Liver (tissue), 3 donors: Measurements from ENCODE around the gene RPTOR.

Experiments used
- EGR1 ChIP-seq, 2 donors: IDR thresholded peaks; 2 replicates each; pipeline ENCODE4 v1.6.1; 2016 to 2018; ENCODE audit warnings: antibody characterized with exemption in 2 of 2, low read depth in 2 of 2
- FOXA1 ChIP-seq: IDR thresholded peaks from 2 replicates; pipeline ENCODE4 v1.6.1; 2016; ENCODE audit warnings: antibody characterized with exemption
- GABPA ChIP-seq, 2 donors: IDR thresholded peaks in 1 of 2; conservative IDR thresholded peaks in 1 of 2; 2 replicates each; pipeline ENCODE4 v1.6.1; 2016; ENCODE audit warnings: antibody characterized with exemption in 2 of 2, mild to moderate bottlenecking in 1 of 2, moderate library complexity in 1 of 2
- JUND ChIP-seq, 2 donors: IDR thresholded peaks; 2 replicates each; pipeline ENCODE4 v1.6.1; 2016; ENCODE audit warnings: antibody characterized with exemption in 2 of 2
- NR2F2 ChIP-seq: IDR thresholded peaks from 2 replicates; pipeline ENCODE4 v1.6.1; 2016; ENCODE audit warnings: antibody characterized with exemption
- RAD21 ChIP-seq, 2 donors: IDR thresholded peaks; 2 replicates each; pipeline ENCODE4 v1.6.1; 2016; ENCODE audit warnings: antibody characterized with exemption in 2 of 2, mild to moderate bottlenecking in 2 of 2
- REST ChIP-seq: IDR thresholded peaks from 2 replicates; pipeline ENCODE4 v1.6.1; 2016; ENCODE audit warnings: antibody characterized with exemption, mild to moderate bottlenecking
- YY1 ChIP-seq: IDR thresholded peaks from 2 replicates; pipeline ENCODE4 v1.6.1; 2016; ENCODE audit warnings: antibody characterized with exemption, mild to moderate bottlenecking
- TF ChIP-seq, protein P1 (sequence below): fragments of 150-350 bp; IDR thresholded peaks from 2 replicates; pipeline ENCODE4 v1.5.1; 2017; ENCODE audit warnings: improper control_type of control experiment, low read depth, low read length; ENCODE audit not compliant: missing input control
- TF ChIP-seq, protein P2 (sequence below): IDR thresholded peaks from 2 replicates; pipeline ENCODE4 v1.6.1; 2016; ENCODE audit warnings: antibody characterized with exemption
- TF ChIP-seq, protein P3 (sequence below): IDR thresholded peaks from 2 replicates; pipeline ENCODE4 v1.6.1; 2016; ENCODE audit warnings: antibody characterized with exemption
- donor health status: healthy.
- donor health status: healthy.

GRCh38 chr17:80538484-80538883 lies 6.2 kb upstream of the RPTOR start:
- TF ChIP-seq, protein P1, sequence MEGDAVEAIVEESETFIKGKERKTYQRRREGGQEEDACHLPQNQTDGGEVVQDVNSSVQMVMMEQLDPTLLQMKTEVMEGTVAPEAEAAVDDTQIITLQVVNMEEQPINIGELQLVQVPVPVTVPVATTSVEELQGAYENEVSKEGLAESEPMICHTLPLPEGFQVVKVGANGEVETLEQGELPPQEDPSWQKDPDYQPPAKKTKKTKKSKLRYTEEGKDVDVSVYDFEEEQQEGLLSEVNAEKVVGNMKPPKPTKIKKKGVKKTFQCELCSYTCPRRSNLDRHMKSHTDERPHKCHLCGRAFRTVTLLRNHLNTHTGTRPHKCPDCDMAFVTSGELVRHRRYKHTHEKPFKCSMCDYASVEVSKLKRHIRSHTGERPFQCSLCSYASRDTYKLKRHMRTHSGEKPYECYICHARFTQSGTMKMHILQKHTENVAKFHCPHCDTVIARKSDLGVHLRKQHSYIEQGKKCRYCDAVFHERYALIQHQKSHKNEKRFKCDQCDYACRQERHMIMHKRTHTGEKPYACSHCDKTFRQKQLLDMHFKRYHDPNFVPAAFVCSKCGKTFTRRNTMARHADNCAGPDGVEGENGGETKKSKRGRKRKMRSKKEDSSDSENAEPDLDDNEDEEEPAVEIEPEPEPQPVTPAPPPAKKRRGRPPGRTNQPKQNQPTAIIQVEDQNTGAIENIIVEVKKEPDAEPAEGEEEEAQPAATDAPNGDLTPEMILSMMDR: no peak
- TF ChIP-seq RAD21 (IDR thresholded peaks at IDR 0.05) (no peak), NR2F2 (no peak), YY1 (no peak), GABPA (IDR thresholded peaks at IDR 0.05 in 1 of 2, conservative IDR thresholded peaks at IDR 0.05 in 1 of 2) (no peak), JUND (IDR thresholded peaks at IDR 0.05) (no peak), EGR1 (IDR thresholded peaks at IDR 0.05; ENCODE audit: low read depth in 2 of 2) (no peak), REST (no peak), FOXA1 (no peak)
- TF ChIP-seq, protein P2, sequence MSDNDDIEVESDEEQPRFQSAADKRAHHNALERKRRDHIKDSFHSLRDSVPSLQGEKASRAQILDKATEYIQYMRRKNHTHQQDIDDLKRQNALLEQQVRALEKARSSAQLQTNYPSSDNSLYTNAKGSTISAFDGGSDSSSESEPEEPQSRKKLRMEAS: no peak
- TF ChIP-seq, protein P3, sequence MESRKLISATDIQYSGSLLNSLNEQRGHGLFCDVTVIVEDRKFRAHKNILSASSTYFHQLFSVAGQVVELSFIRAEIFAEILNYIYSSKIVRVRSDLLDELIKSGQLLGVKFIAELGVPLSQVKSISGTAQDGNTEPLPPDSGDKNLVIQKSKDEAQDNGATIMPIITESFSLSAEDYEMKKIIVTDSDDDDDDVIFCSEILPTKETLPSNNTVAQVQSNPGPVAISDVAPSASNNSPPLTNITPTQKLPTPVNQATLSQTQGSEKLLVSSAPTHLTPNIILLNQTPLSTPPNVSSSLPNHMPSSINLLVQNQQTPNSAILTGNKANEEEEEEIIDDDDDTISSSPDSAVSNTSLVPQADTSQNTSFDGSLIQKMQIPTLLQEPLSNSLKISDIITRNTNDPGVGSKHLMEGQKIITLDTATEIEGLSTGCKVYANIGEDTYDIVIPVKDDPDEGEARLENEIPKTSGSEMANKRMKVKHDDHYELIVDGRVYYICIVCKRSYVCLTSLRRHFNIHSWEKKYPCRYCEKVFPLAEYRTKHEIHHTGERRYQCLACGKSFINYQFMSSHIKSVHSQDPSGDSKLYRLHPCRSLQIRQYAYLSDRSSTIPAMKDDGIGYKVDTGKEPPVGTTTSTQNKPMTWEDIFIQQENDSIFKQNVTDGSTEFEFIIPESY: no peak
